SK-N-SH (cell line): ENCODE measurements around the gene SLC25A33. TPM values are rescaled to one million over a fixed set of nuclear protein-coding genes. Genes with fewer than 3 reads are reported as not detected.
"Not testable (repeated sequence)": the region's sequence is repeated elsewhere in the genome, so short reads cannot be mapped to it uniquely, and the experiment has no call there.

Source experiments
- CTCF ChIA-PET: fragments of 300-600, 350-600 bp; formaldehyde crosslinking; extraction: SDS; loops from one replicate; lab custom pipeline; 2021; lab: Yijun Ruan, JAX
- POLR2A ChIA-PET: fragments of 350-600 bp; sonication (Branson Sonifier 250); formaldehyde crosslinking; extraction: SDS; loops from one replicate; lab custom pipeline; 2020; ENCODE audit warnings: antibody characterized with exemption, inconsistent platforms; lab: Yijun Ruan, JAX
- DNase-seq: peaks from one replicate; pipeline ENCODE4 v3.0.0; 2012
- H2AFZ ChIP-seq: fragments of 200-600 bp; sonication (generic); 2 replicates; pipeline ENCODE4 v1.8.1; 2016; ENCODE audit warnings: antibody characterized with exemption, mild to moderate bottlenecking, low read depth
- H3F3A ChIP-seq: fragments of 200-600 bp; sonication (generic); replicated peaks from 2 replicates; pipeline ENCODE3; 2016; ENCODE audit warnings: antibody characterized with exemption, mild to moderate bottlenecking; ENCODE audit not compliant: insufficient read depth
- H3K27ac ChIP-seq, 2 experiments: fragments of 200-500 bp in 1 of 2; fragments of 200-600 bp in 1 of 2; sonication (Bioruptor generic) in 1 of 2; sonication (generic), shearing (Covaris generic) in 1 of 2; 2 replicates each; pipeline versions ENCODE4 v1.5.1 to v1.6.1; 2014 to 2016; ENCODE audit warnings: low read depth in 2 of 2, inconsistent platforms in 1 of 2, low read length in 1 of 2, mild to moderate bottlenecking in 1 of 2, mixed read lengths in 1 of 2
- H3K27me3 ChIP-seq: fragments of 200-600 bp; sonication (generic), shearing (Covaris generic); 2 replicates; pipeline ENCODE4 v1.6.1; 2016; ENCODE audit warnings: mixed run types; ENCODE audit not compliant: insufficient read depth
- H3K36me3 ChIP-seq, 2 experiments: fragments of 200-500 bp in 1 of 2; fragments of 200-600 bp in 1 of 2; sonication (Bioruptor generic) in 1 of 2; sonication (generic) in 1 of 2; replicated peaks in 1 of 2; 2 replicates each; pipeline versions ENCODE3 to v1.5.1; 2014 to 2016; ENCODE audit warnings: low read length in 1 of 2, mild to moderate bottlenecking in 1 of 2; ENCODE audit not compliant: insufficient read depth in 2 of 2, control insufficient read depth in 1 of 2
- H3K4me1 ChIP-seq, 2 experiments: fragments of 200-500 bp in 1 of 2; fragments of 200-600 bp in 1 of 2; sonication (Bioruptor generic) in 1 of 2; sonication (generic), shearing (Covaris generic) in 1 of 2; 2 replicates each; pipeline versions ENCODE4 v1.5.1 to v1.6.1; 2014 to 2016; ENCODE audit warnings: low read depth in 1 of 2, low read length in 1 of 2, mixed run types in 1 of 2; ENCODE audit not compliant: insufficient read depth in 2 of 2, control insufficient read depth in 1 of 2
- H3K4me2 ChIP-seq: fragments of 200-600 bp; sonication (generic), shearing (Covaris generic); 2 replicates; pipeline ENCODE4 v1.6.1; 2017; ENCODE audit warnings: mixed run types
- H3K4me3 ChIP-seq, 2 experiments: fragments of 200-500 bp in 1 of 2; fragments of 200-600 bp in 1 of 2; sonication (Bioruptor generic) in 1 of 2; sonication (generic), shearing (Covaris generic) in 1 of 2; 2 replicates each; pipeline versions ENCODE4 v1.5.1 to v1.8.1; 2014 to 2016; ENCODE audit warnings: low read depth in 2 of 2, inconsistent platforms in 1 of 2, low read length in 1 of 2, mild to moderate bottlenecking in 1 of 2, mixed read lengths in 1 of 2, moderate library complexity in 1 of 2
- H3K79me2 ChIP-seq: fragments of 200-600 bp; sonication (generic); 2 replicates; pipeline ENCODE4 v1.8.1; 2017; ENCODE audit warnings: mild to moderate bottlenecking; ENCODE audit not compliant: insufficient read depth
- H3K9ac ChIP-seq: fragments of 200-600 bp; sonication (generic); 2 replicates; pipeline ENCODE4 v1.6.1; 2017; ENCODE audit warnings: mixed run types
- H3K9me2 ChIP-seq: fragments of 200-600 bp; sonication (generic); 2 replicates; pipeline ENCODE4 v1.6.1; 2017; ENCODE audit warnings: mixed run types
- H3K9me3 ChIP-seq: fragments of 200-600 bp; sonication (generic); 2 replicates; pipeline ENCODE4 v1.6.1; 2017; ENCODE audit warnings: mixed run types, mild to moderate bottlenecking, moderate library complexity
- H4K20me1 ChIP-seq: fragments of 200-600 bp; sonication (generic); 2 replicates; pipeline ENCODE4 v1.6.1; 2017; ENCODE audit warnings: mild to moderate bottlenecking, mixed run types; ENCODE audit not compliant: insufficient read depth
- CHD2 ChIP-seq: fragments of 150-350 bp; IDR thresholded peaks from 2 replicates; pipeline ENCODE4 v1.6.1; 2018; ENCODE audit warnings: low read length; ENCODE audit not compliant: partially characterized antibody
- EP300 ChIP-seq, 2 experiments: IDR thresholded peaks; 2 replicates each; pipeline versions ENCODE4 v1.4.0 to v1.6.1; 2012; ENCODE audit warnings: borderline replicate concordance in 1 of 2, low read depth in 1 of 2, low read length in 1 of 2
- EZH2phosphoT487 ChIP-seq: fragments of 200-600 bp; sonication (generic); IDR thresholded peaks from 2 replicates; pipeline ENCODE4 v1.6.1; 2017; ENCODE audit warnings: low read depth, mixed run types, mild to moderate bottlenecking, antibody characterized with exemption, moderate library complexity, borderline replicate concordance
- FOXM1 ChIP-seq: IDR thresholded peaks from 2 replicates; pipeline ENCODE4 v1.4.0; 2012; ENCODE audit warnings: low read depth, mild to moderate bottlenecking
- GABPA ChIP-seq: IDR thresholded peaks from 2 replicates; pipeline ENCODE4 v1.4.0; 2012; ENCODE audit warnings: low read depth, mild to moderate bottlenecking
- MEF2A ChIP-seq: IDR thresholded peaks from 2 replicates; pipeline ENCODE4 v1.4.0; 2012; ENCODE audit warnings: low read depth, borderline replicate concordance
- MXI1 ChIP-seq: IDR thresholded peaks from 2 replicates; pipeline ENCODE4 v1.6.1; 2012; ENCODE audit warnings: mild to moderate bottlenecking, low read depth, low read length, improper control_type of control experiment
- SIN3A ChIP-seq: IDR thresholded peaks from 2 replicates; pipeline ENCODE4 v1.6.1; 2012; ENCODE audit warnings: low read depth, mild to moderate bottlenecking, low read length, moderate library complexity, borderline replicate concordance
- SMC3 ChIP-seq: IDR thresholded peaks from 2 replicates; pipeline ENCODE4 v1.6.1; 2012; ENCODE audit warnings: low read depth, low read length, improper control_type of control experiment
- TCF12 ChIP-seq: IDR thresholded peaks from 2 replicates; pipeline ENCODE4 v1.4.0; 2012
- YY1 ChIP-seq: IDR thresholded peaks from 2 replicates; pipeline ENCODE4 v1.4.0; 2012; ENCODE audit warnings: low read depth, mild to moderate bottlenecking
- WGBS: methylation state at CpG from one replicate; pipeline ENCODE4 v1.1.6; 2017; ENCODE audit warnings: low lambda C conversion rate; 5-methylcytosine and 5-hydroxymethylcytosine counted together
- polyA plus RNA-seq, 3 experiments: library from polyadenylated mRNA; depleted of rRNA; stranded (reverse); fragments of >200 nt; gene quantifications; 2 replicates each; pipeline ENCODE4 v1.2.3, GENCODE V29; 2012
- TF ChIP-seq, protein P1 (sequence below): IDR thresholded peaks from 2 replicates; pipeline ENCODE4; 2012
- TF ChIP-seq, protein P2 (sequence below): fragments of 150-350 bp; IDR thresholded peaks from 2 replicates; pipeline ENCODE4 v1.6.1; 2016; ENCODE audit warnings: mild to moderate bottlenecking, low read depth, low read length
- TF ChIP-seq, protein P3 (sequence below): IDR thresholded peaks from 2 replicates; pipeline ENCODE4 v1.6.1; 2012; ENCODE audit warnings: mild to moderate bottlenecking, low read depth, low read length, moderate library complexity
- TF ChIP-seq, protein P4 (sequence below): fragments of 150-350 bp; IDR thresholded peaks from 2 replicates; pipeline ENCODE4 v1.6.1; 2017; ENCODE audit warnings: antibody characterized with exemption, low read length, low read depth, borderline replicate concordance

SLC25A33 gene
- polyA plus RNA-seq, 1 of the 3 experiments (the other 2 are of a cell fraction) = 4.8 TPM

DNA sequence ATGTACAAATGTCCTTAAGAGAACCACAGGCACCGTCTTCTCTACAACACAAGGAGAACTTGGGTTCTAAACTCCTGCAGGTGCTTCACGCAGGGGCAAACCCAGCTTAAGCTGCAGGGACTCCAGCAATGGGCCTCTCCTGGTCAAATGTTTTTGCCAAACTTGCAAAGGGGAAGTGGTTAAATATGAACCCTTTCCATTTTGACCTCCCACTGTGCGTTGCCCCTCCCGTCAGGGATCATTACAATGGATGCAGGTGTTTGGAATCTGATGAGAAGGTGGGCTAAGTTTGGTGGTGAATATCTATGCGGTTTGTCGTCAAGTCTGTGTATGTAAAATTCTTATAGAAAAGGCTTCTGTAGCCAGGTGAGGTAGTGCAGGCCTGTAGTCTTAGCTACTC is 29.1 kb upstream of the SLC25A33 start:
- H3F3A ChIP-seq = no peaks in the 10 kb centered on the region
- H3K4me1 ChIP-seq = no peaks in the 10 kb centered on the region
- DNase-seq = no peak
- no peaks in the 10 kb centered on the region for H3K9me2 ChIP-seq
- ChIA-PET CTCF (interaction anchor here (0.5 to 6.3 kb wide), 3 partner anchors 15 to 950 kb away, joined by 3 to 27 read pairs (median 4); no protein-coding TSS in a partner anchor), POLR2A (no interaction called here)
- no peaks in the 10 kb centered on the region for H3K9me3 ChIP-seq
- no peak overlapping the region for H3K4me2 ChIP-seq
- no peak overlapping the region for H3K9ac ChIP-seq
- H3K27ac ChIP-seq = no peak overlapping the region
- no peak for TF ChIP-seq TCF12
- no peaks in the 10 kb centered on the region for H3K36me3 ChIP-seq
- no peaks in the 10 kb centered on the region for H3K27me3 ChIP-seq
- 92% methylated on average over 6 of the region's 6 CpGs for WGBS
- no peak overlapping the region for H2AFZ ChIP-seq
- no peaks in the 10 kb centered on the region for H4K20me1 ChIP-seq
- no peaks in the 10 kb centered on the region for H3K79me2 ChIP-seq
- H3K4me3 ChIP-seq = no peak overlapping the region

DNA sequence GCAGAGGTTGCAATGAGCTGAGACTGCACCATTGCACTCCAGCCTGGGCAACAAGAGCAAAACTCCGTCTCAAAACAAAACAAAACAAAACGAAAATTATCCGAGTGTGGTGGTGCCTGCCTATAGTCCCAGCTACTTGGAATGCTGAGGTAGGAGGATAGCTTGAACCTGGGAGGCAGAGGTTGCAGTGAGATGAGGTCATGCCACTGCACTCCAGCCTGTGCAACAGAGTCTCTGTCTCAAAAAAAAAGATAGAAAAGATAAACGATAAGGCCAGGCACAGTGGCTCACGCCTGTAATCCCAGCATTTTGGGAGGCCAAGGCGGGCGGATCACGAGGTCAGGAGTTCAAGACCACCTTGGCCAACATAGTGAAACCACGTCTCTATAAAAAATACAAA is 23.7 kb upstream of the SLC25A33 start:
- POLR2A ChIA-PET, H3K36me3 ChIP-seq, H3K9me3 ChIP-seq, H3K4me1 ChIP-seq, CTCF ChIA-PET, H4K20me1 ChIP-seq, H3K4me3 ChIP-seq, H3K27ac ChIP-seq, DNase-seq, H3F3A ChIP-seq, H3K27me3 ChIP-seq, H2AFZ ChIP-seq, H3K79me2 ChIP-seq, H3K9me2 ChIP-seq, H3K4me2 ChIP-seq, H3K9ac ChIP-seq: not testable (repeated sequence)
- 83% methylated on average over 9 of the region's 9 CpGs for WGBS

DNA sequence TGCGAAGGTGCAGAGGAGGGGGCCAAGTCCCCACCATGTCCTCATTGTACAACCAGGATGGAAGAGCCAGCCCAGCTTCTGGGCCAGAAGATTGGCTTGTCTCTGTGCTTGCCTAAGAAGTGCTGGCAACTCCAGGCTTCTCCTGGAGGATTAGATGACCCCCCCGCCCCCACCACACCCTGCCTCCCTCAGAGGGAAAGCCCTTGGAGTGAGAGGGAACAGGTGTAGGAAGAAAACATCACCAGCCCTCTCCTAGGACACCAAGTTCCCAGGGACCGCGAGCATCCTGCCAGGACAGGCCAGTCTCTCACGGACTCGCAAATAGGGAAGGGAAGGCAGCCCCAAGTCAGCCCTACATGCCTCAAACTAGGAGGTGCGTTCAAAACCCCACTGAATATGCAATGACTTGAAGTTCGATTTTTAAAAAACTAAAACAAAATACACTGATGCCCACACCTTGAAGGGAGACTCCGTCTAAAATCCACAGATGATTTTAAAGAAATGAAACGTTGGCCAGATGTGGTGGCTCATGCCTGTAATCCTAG is 20.7 kb upstream of the SLC25A33 start:
- CTCF ChIA-PET = no interaction called here
- no peaks in the 10 kb centered on the region for H3K27me3 ChIP-seq
- H3K36me3 ChIP-seq = no peaks in the 10 kb centered on the region
- no peak overlapping the region for H3K4me2 ChIP-seq
- H2AFZ ChIP-seq = no peak overlapping the region
- no peak for DNase-seq
- H3K79me2 ChIP-seq = no peaks in the 10 kb centered on the region
- no peaks in the 10 kb centered on the region for H4K20me1 ChIP-seq
- WGBS = 67% methylated on average over 10 of the region's 10 CpGs
- no peaks in the 10 kb centered on the region for H3K9me3 ChIP-seq
- H3K4me3 ChIP-seq = no peak overlapping the region
- POLR2A ChIA-PET = no interaction called here
- H3K4me1 ChIP-seq = no peaks in the 10 kb centered on the region
- H3K9me2 ChIP-seq = no peaks in the 10 kb centered on the region
- H3K27ac ChIP-seq = no peak overlapping the region
- H3F3A ChIP-seq = no peaks in the 10 kb centered on the region
- no peak overlapping the region for H3K9ac ChIP-seq
- TF ChIP-seq EP300 (IDR thresholded peaks at IDR 0.05; ENCODE audit: borderline replicate concordance in 1 of 2, low read depth in 1 of 2, low read length in 1 of 2) (no peak), SIN3A (no peak), EZH2phosphoT487 (no peak), MEF2A (no peak), SMC3 (no peak), CHD2 (no peak), GABPA (no peak), TCF12 (no peak), FOXM1 (no peak), YY1 (no peak), MXI1 (no peak)
- TF ChIP-seq, protein P1, sequence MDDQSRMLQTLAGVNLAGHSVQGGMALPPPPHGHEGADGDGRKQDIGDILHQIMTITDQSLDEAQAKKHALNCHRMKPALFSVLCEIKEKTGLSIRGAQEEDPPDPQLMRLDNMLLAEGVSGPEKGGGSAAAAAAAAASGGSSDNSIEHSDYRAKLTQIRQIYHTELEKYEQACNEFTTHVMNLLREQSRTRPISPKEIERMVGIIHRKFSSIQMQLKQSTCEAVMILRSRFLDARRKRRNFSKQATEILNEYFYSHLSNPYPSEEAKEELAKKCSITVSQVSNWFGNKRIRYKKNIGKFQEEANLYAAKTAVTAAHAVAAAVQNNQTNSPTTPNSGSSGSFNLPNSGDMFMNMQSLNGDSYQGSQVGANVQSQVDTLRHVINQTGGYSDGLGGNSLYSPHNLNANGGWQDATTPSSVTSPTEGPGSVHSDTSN = no peak
- TF ChIP-seq, protein P2, sequence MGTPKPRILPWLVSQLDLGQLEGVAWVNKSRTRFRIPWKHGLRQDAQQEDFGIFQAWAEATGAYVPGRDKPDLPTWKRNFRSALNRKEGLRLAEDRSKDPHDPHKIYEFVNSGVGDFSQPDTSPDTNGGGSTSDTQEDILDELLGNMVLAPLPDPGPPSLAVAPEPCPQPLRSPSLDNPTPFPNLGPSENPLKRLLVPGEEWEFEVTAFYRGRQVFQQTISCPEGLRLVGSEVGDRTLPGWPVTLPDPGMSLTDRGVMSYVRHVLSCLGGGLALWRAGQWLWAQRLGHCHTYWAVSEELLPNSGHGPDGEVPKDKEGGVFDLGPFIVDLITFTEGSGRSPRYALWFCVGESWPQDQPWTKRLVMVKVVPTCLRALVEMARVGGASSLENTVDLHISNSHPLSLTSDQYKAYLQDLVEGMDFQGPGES = no peak
- TF ChIP-seq, protein P3, sequence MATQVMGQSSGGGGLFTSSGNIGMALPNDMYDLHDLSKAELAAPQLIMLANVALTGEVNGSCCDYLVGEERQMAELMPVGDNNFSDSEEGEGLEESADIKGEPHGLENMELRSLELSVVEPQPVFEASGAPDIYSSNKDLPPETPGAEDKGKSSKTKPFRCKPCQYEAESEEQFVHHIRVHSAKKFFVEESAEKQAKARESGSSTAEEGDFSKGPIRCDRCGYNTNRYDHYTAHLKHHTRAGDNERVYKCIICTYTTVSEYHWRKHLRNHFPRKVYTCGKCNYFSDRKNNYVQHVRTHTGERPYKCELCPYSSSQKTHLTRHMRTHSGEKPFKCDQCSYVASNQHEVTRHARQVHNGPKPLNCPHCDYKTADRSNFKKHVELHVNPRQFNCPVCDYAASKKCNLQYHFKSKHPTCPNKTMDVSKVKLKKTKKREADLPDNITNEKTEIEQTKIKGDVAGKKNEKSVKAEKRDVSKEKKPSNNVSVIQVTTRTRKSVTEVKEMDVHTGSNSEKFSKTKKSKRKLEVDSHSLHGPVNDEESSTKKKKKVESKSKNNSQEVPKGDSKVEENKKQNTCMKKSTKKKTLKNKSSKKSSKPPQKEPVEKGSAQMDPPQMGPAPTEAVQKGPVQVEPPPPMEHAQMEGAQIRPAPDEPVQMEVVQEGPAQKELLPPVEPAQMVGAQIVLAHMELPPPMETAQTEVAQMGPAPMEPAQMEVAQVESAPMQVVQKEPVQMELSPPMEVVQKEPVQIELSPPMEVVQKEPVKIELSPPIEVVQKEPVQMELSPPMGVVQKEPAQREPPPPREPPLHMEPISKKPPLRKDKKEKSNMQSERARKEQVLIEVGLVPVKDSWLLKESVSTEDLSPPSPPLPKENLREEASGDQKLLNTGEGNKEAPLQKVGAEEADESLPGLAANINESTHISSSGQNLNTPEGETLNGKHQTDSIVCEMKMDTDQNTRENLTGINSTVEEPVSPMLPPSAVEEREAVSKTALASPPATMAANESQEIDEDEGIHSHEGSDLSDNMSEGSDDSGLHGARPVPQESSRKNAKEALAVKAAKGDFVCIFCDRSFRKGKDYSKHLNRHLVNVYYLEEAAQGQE = no peak
- TF ChIP-seq, protein P4, sequence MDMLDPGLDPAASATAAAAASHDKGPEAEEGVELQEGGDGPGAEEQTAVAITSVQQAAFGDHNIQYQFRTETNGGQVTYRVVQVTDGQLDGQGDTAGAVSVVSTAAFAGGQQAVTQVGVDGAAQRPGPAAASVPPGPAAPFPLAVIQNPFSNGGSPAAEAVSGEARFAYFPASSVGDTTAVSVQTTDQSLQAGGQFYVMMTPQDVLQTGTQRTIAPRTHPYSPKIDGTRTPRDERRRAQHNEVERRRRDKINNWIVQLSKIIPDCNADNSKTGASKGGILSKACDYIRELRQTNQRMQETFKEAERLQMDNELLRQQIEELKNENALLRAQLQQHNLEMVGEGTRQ = no peak
